A673 (cell line): ENCODE measurements around the gene RPL38. TPM values are rescaled to one million over a fixed set of nuclear protein-coding genes. Genes with fewer than 3 reads are reported as not detected.

ENCODE experiments used
- Bru-seq: library from RNA; stranded (reverse); fragments of 400-500 nt; gene quantifications from one replicate; lab custom pipeline; 2021; lab: Mats Ljungman, UMichigan
- BruChase-seq, 2 experiments: library from RNA; stranded (reverse); fragments of 400-500 nt; gene quantifications; one replicate each; lab custom pipeline; 2021; lab: Mats Ljungman, UMichigan
- BruUV-seq: library from RNA; stranded (reverse); fragments of 400-500 nt; replicated peaks from 2 replicates; lab custom pipeline; 2021; lab: Mats Ljungman, UMichigan
- CTCF ChIA-PET: fragments of 300-600 bp; sonication (Branson Sonifier 250); formaldehyde crosslinking; loops from one replicate; lab custom pipeline; 2022; ENCODE audit warnings: antibody characterized with exemption; lab: Charles Lee
- POLR2A ChIA-PET: fragments of 300-600 bp; sonication (Branson Sonifier 250); formaldehyde crosslinking; loops from one replicate; lab custom pipeline; 2022; ENCODE audit warnings: antibody characterized with exemption; ENCODE audit not compliant: low non-redundant PET; lab: Charles Lee
- DNase-seq: peaks from one replicate; pipeline ENCODE4 v3.0.0-alpha.2; 2015; ENCODE audit warnings: low spot score
- H3K27ac ChIP-seq: fragments of 200-600 bp; sonication (generic); 2 replicates; pipeline ENCODE4 v1.5.1; 2016; ENCODE audit warnings: mixed run types, low read depth, mild to moderate bottlenecking, mixed read lengths, antibody characterized with exemption, low read length; ENCODE audit not compliant: poor library complexity, severe bottlenecking
- H3K27me3 ChIP-seq: fragments of 200-600 bp; sonication (generic); replicated peaks from 2 replicates; pipeline ENCODE4 v1.6.1; 2017; ENCODE audit warnings: mixed run types, low read depth, mild to moderate bottlenecking, mixed read lengths, antibody characterized with exemption, low read length; ENCODE audit not compliant: insufficient read depth, poor library complexity
- H3K36me3 ChIP-seq: fragments of 200-600 bp; sonication (generic); 2 replicates; pipeline ENCODE4 v1.6.1; 2016; ENCODE audit warnings: mixed run types, mild to moderate bottlenecking, mixed read lengths, antibody characterized with exemption, low read length; ENCODE audit not compliant: insufficient read depth, poor library complexity, severe bottlenecking
- H3K4me1 ChIP-seq: fragments of 200-600 bp; sonication (generic); 2 replicates; pipeline ENCODE4 v1.6.1; 2017; ENCODE audit warnings: mixed run types, mild to moderate bottlenecking, mixed read lengths, antibody characterized with exemption, low read length; ENCODE audit not compliant: insufficient read depth, poor library complexity, severe bottlenecking
- H3K4me3 ChIP-seq: fragments of 200-600 bp; sonication (generic); 2 replicates; pipeline ENCODE4 v1.5.1; 2016; ENCODE audit warnings: low read depth, mixed run types, mild to moderate bottlenecking, mixed read lengths, low read length; ENCODE audit not compliant: poor library complexity, severe bottlenecking
- H3K9me3 ChIP-seq: fragments of 200-600 bp; sonication (generic); 2 replicates; pipeline ENCODE4 v1.6.1; 2016; ENCODE audit warnings: mixed run types, low read depth, mild to moderate bottlenecking, mixed read lengths, antibody characterized with exemption, low read length; ENCODE audit not compliant: poor library complexity, severe bottlenecking
- CTCF ChIP-seq: fragments of 300-800, 200-600 bp; sonication (generic); conservative IDR thresholded peaks from 2 replicates; pipeline ENCODE4 v1.5.1; 2017; ENCODE audit warnings: low read depth, mild to moderate bottlenecking, antibody characterized with exemption, low read length, moderate library complexity, mixed read lengths
- EZH2 ChIP-seq: fragments of 200-600 bp; sonication (generic); IDR thresholded peaks from 2 replicates; pipeline ENCODE4 v1.6.1; 2017; ENCODE audit warnings: borderline replicate concordance, low read depth, mild to moderate bottlenecking, mixed read lengths, antibody characterized with exemption, low read length; ENCODE audit not compliant: poor library complexity, severe bottlenecking
- intact Hi-C: fragments of 100-400 bp; cut with micrococcal nuclease; formaldehyde crosslinking; loops from one replicate; pipeline ENCODE4 v1.10.0; 2022; ENCODE audit not compliant: unreplicated experiment
- long read RNA-seq: library from polyadenylated mRNA; stranded (forward); transcript quantifications from one replicate; pipeline ENCODE4 v2.0.0, GENCODE V29; 2022
- total RNA-seq: library from RNA; stranded (reverse); gene quantifications from 2 replicates; pipeline ENCODE4 v1.2.3, GENCODE V29; 2021

The RPL38 gene
- total RNA-seq (936 and 996 TPM in 2 replicates), Bru-seq, nascent RNA (percentile 97 among the genes with signal in this experiment), BruChase-seq, experiment 1, labeled RNA remaining after a 2-hour chase (percentile 88 among the genes with signal in this experiment), BruChase-seq, experiment 2, labeled RNA remaining after a 6-hour chase (percentile 89 among the genes with signal in this experiment)
- long read RNA-seq, transcript RPL38-202 (5 exons, 431 nt) = minor isoform, 30 of 396 reads
- long read RNA-seq, transcript RPL38-206 (4 exons, 532 nt) = minor isoform, 24 of 396 reads
- long read RNA-seq, transcript RPL38-201 (5 exons, 1,170 nt) = major isoform, 333 of 396 reads
- long read RNA-seq, partial matches to known transcripts = 2 of 396 reads
- long read RNA-seq, other reads (novel, unspliced or antisense) = 6 of 396 reads

DNA sequence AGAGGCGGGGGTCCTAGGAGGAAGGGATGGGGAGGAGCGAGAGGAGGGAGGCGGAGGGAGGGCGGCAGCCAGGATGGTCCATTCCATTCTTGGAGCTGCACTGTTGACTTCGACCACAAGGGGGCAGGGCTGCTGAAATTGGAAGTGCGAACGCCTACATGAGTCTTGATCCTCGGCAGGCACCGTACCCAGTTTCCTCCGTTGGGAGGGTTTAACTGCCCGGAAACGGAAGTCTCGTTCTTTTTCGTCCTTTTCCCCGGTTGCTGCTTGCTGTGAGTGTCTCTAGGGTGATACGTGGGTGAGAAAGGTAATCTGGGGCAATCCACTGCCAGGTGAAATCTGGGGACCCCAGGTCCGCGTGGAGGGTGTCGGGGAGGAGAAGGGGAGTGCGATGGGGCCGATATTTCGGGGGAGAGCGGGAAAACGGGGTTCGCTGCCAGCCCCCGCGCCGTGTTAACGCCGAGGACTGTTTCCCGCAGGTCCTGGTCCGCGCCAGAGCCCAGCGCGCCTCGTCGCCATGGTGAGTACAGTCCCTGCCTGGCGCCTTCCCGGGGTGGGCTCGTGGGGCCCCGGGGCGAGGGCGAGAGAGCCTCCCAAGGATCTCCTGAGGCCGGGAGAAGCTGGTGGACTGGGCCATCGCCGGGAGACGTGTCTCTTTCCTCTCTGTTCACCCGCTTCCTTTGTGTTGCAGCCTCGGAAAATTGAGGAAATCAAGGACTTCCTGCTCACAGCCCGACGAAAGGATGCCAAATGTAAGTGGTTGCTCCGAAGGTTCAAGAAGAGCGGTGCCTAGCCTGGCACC is at the start of gene RPL38:
Gene RPL38, plus strand, starts transcription at position 240 of the 802 bp plus-strand sequence. Its CDS starts 278 bp downstream, at position 518.
- ChIA-PET CTCF (interaction anchor here (0.6 to 1.3 kb wide), 5 partner anchors 10 to 988 kb away, joined by 3 to 10 read pairs (median 3); partner anchors contain the start of gene TTYH2), POLR2A (no interaction called here)
- DNase-seq = peak; percentile 97
- Histone ChIP-seq H3K9me3 (no peaks in the 10 kb centered on the region), H3K4me1 (peaks cover 16% of the 10 kb centered on the region), H3K27ac (peak within 1 kb of the TSS; percentile 93), H3K36me3 (peaks cover 47% of the 10 kb centered on the region), H3K27me3 (no peaks in the 10 kb centered on the region), H3K4me3 (peak within 1 kb of the TSS; percentile 98)
- peak; percentile 96 for TF ChIP-seq CTCF
- TF ChIP-seq EZH2 = no peak
- TSS peak; percentile 69 for BruUV-seq
- intact Hi-C loops = no loop called here

DNA sequence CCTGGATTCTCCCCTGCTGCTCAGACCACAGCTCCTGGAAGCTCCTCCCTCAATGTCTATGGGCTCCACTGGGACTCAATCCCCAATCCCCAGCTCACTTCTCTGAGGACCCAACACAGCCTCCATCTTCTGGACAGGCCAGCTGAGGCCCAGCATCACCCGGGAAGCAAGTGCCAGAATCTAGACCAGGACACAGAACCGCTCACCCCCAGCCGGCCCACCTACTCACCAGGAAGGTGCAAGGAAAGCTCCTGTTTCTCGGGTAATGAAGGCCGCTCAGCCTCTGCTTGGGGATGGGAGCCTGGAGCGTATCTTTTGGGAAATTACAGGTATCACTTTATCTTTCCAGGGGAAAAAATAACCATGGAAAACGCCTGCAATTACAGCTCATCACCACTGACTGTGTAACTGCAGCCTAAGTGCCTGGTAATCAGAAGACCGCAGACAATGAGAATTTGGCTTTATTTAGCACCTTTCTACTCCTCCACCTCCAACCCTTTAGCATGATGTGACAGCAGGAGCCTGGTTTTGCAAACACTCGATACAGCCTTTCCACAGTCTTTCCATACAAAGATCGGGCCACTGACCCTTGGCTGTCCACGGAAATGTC is 49.6 kb upstream of the RPL38 start:
- intact Hi-C loops = no loop called here
- DNase-seq = no peak
- no peak overlapping the region for H3K4me3 ChIP-seq
- H3K36me3 ChIP-seq = no peaks in the 10 kb centered on the region
- ChIA-PET CTCF (no interaction called here), POLR2A (no interaction called here)
- no peaks in the 10 kb centered on the region for H3K4me1 ChIP-seq
- no peaks in the 10 kb centered on the region for H3K9me3 ChIP-seq
- BruUV-seq = no TSS peak
- TF ChIP-seq CTCF (no peak), EZH2 (no peak)
- H3K27ac ChIP-seq = no peak overlapping the region
- no peaks in the 10 kb centered on the region for H3K27me3 ChIP-seq

DNA sequence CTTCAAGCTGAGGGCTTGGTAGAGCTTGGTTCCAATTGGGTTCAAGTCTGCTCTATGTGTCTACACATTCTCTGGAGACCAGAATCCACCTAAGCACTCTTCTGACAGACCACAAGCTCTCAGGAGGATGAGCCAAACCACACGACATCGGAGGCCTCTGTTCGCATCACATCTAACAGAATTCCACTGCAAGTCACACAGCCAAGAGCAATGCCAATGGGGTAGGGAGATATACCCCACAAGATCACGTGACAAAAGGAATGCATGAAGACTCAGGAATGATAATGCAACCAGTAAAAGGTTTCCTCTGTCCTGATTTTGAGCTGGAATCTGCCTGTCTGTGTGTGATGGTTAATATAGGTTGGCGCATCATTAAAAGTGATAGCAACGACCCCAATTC is 46.6 kb upstream of the RPL38 start:
- Histone ChIP-seq H3K36me3 (no peaks in the 10 kb centered on the region), H3K27me3 (peaks cover 2% of the 10 kb centered on the region), H3K9me3 (no peaks in the 10 kb centered on the region), H3K4me1 (no peaks in the 10 kb centered on the region), H3K4me3 (no peak overlapping the region), H3K27ac (no peak overlapping the region)
- no peak for TF ChIP-seq EZH2
- no peak for TF ChIP-seq CTCF
- ChIA-PET POLR2A (no interaction called here), CTCF (no interaction called here)
- no peak for DNase-seq
- intact Hi-C loops = no loop called here
- no TSS peak for BruUV-seq
